ENCODE data around the gene NSUN6. TPM values are rescaled to one million over a fixed set of nuclear protein-coding genes. Genes with fewer than 3 reads are reported as not detected.

Gene NSUN6
- total and polyA plus RNA-seq, 10 of the 15 experiments (the other 5 are each of a cell fraction or from before 2014, with no cell fraction given): 10.2 to 25.0 (median 15.6) TPM

- ATAC-seq (peak; percentile 91), FAIRE-seq (peak; percentile 81), DNase-seq (ENCODE audit: low read depth, low spot score) (peak; percentile 92)
- H3K36me3 ChIP-seq (ENCODE audit: control insufficient read depth in 2 of 2, insufficient read depth in 2 of 2, low read length in 1 of 2): no peaks in the 10 kb centered on the region; a peak in 1 of 4 replicates
- under 1% methylated on average over 53 of the region's 72 CpGs for WGBS (ENCODE audit: insufficient coverage, insufficient replicate concordance, low lambda C conversion rate, missing lambda C conversion rate)
- H3K27me3 ChIP-seq (replicated peaks in 1 of 2; ENCODE audit: control insufficient read depth in 2 of 2, insufficient read depth in 2 of 2, low read length in 1 of 2): no peaks in the 10 kb centered on the region
- peak within 1 kb of the TSS; percentile 99 for H3K9ac ChIP-seq (ENCODE audit: control insufficient read depth, insufficient read depth, low read length)
- RAD21 ChIA-PET (ENCODE audit: unreplicated experiment): interaction anchor here (0.5 to 2.0 kb wide), 6 partner anchors 9 to 258 kb away, joined by 3 to 11 read pairs (median 4); no protein-coding TSS in a partner anchor
- H3K4me1 ChIP-seq (ENCODE audit: control insufficient read depth, insufficient read depth, low read length): peaks cover 3% of the 10 kb centered on the region; the same call in 1 of the 2 replicates
- POLR2A ChIA-PET: interaction anchor here (0.5 to 2.2 kb wide), 8 partner anchors 8 to 260 kb away, joined by 3 to 21 read pairs (median 4); partner anchors contain the start of gene NSUN6
- in situ Hi-C loops (cut with MboI): loop anchor here (10.0 to 25.0 kb wide), 3 partner anchors 1004 to 1847 kb away; partner anchors contain the start of genes RSU1 and TRDMT1
- peak within 1 kb of the TSS; percentile 93 for H3K4me2 ChIP-seq (ENCODE audit: control insufficient read depth, insufficient read depth)
- H2AFZ ChIP-seq (ENCODE audit: control insufficient read depth, low read depth, low read length): peak within 1 kb of the TSS; percentile 82
- CTCF ChIA-PET: no interaction called here
- peak within 1 kb of the TSS; percentile 100 for H3K27ac ChIP-seq (ENCODE audit: control insufficient read depth, insufficient read depth)
- H3K9me3 ChIP-seq (replicated peaks; ENCODE audit: control insufficient read depth, insufficient read depth, low read length): no peaks in the 10 kb centered on the region
- peaks cover 4% of the 10 kb centered on the region; the same call in 1 of the 2 replicates for H4K20me1 ChIP-seq (ENCODE audit: control insufficient read depth, insufficient read depth)
- H3K79me2 ChIP-seq (ENCODE audit: control insufficient read depth, insufficient read depth, low read length): peaks cover 61% of the 10 kb centered on the region
- SMC1A ChIA-PET (ENCODE audit: uncharacterized antibody, unreplicated experiment): interaction anchor here (1.2 to 1.9 kb wide), 3 partner anchors 9 to 242 kb away, joined by 4 to 17 read pairs (median 4); no protein-coding TSS in a partner anchor
- intact Hi-C loops (cut with micrococcal nuclease; ENCODE audit: unreplicated experiment): loop anchor here (2.0 to 10.0 kb wide), 2 partner anchors 258 to 974 kb away; no protein-coding TSS in a partner anchor
- peak within 1 kb of the TSS; percentile 92 for H3K4me3 ChIP-seq
- no TSS peak for BruUV-seq (replicated peaks)
- TF ChIP-seq SMAD5 (IDR thresholded peaks at IDR 0.05; ENCODE audit: low read depth) (no peak; the same call in 1 of the 2 replicates), HDAC6 (IDR thresholded peaks at IDR 0.05; ENCODE audit: unreplicated experiment) (no peak), ZNF384 (IDR thresholded peaks at IDR 0.05; ENCODE audit: borderline replicate concordance, low read depth, low read length) (no peak), RBBP5 (conservative IDR thresholded peaks at IDR 0.05) (no peak), WRNIP1 (IDR thresholded peaks at IDR 0.05; ENCODE audit: borderline replicate concordance, low read depth, low read length) (no peak), CUX1 (IDR thresholded peaks at IDR 0.05; ENCODE audit: insufficient replicate concordance, low read depth, low read length) (no peak), PAX5 (IDR thresholded peaks at IDR 0.05; ENCODE audit: borderline replicate concordance, low read depth, low read length) (peak; percentile 88), RCOR1 (conservative IDR thresholded peaks at IDR 0.05; ENCODE audit: low read depth, low read length) (no peak), ZBED1 (IDR thresholded peaks at IDR 0.05; ENCODE audit: borderline replicate concordance) (peak; percentile 83; the same call in 1 of the 2 replicates), CTCF (IDR thresholded peaks at IDR 0.05 in 2 of 3, conservative IDR thresholded peaks at IDR 0.05 in 1 of 3; ENCODE audit: control insufficient read depth in 2 of 3, extremely low read depth in 1 of 3, insufficient read depth in 1 of 3, low read depth in 3 of 3, low read length in 3 of 3) (no peak), SREBF1 (IDR thresholded peaks at IDR 0.05; ENCODE audit: low read length) (no peak), CHD4 (IDR thresholded peaks at IDR 0.05) (no peak), MYB (IDR thresholded peaks at IDR 0.05; ENCODE audit: borderline replicate concordance, low read depth, low read length) (peak; percentile 73; the same call in 1 of the 2 replicates), ATF2 (IDR thresholded peaks at IDR 0.05; ENCODE audit: low read length) (peak; percentile 83), BRCA1 (IDR thresholded peaks at IDR 0.05; ENCODE audit: low read depth, low read length) (no peak)
Observed at GRCh38 chr10:18659125-18659818, 7.9 kb upstream of the NSUN6 start, which contains the start of gene ARL5B. Gene ARL5B, plus strand, starts transcription at chr10:18659431. Its CDS starts 207 bp downstream, at chr10:18659638.

All from GM12878 (cell line).